NCI-H2029 (cell line): ENCODE data around the gene HRH3.

Source experiments
- DNase-seq: peaks from one replicate; lab custom pipeline; 2025; lab: John Stamatoyannopoulos, UW

Gene HRH3

GRCh38 chr20:62174870-62175624 lies 45.0 kb downstream of the HRH3 start:
- DNase-seq, result no peak

GRCh38 chr20:62174021-62174804 lies 45.9 kb downstream of the HRH3 start:
- DNase-seq, result no peak

- no peak for DNase-seq
Observed at GRCh38 chr20:62172666-62173065, 47.4 kb downstream of the HRH3 start.

GRCh38 chr20:62171245-62171644 lies 48.8 kb downstream of the HRH3 start:
- DNase-seq, result no peak

- DNase-seq, result no peak
Observed at GRCh38 chr20:62170536-62170935, 49.5 kb downstream of the HRH3 start.

GRCh38 chr20:62168890-62169435 lies 51.1 kb downstream of the HRH3 start:
- DNase-seq, result no peak

GRCh38 chr20:62168061-62168460 lies 52.0 kb downstream of the HRH3 start:
- DNase-seq, result no peak

- no peak for DNase-seq
Observed at GRCh38 chr20:62167474-62167873, 52.6 kb downstream of the HRH3 start.

GRCh38 chr20:62165762-62166399 lies 54.2 kb downstream of the HRH3 start:
- no peak for DNase-seq
